GM19023 (cell line): Measurements from ENCODE around the gene NAA80.
"Not testable (repeated sequence)": the region's sequence is repeated elsewhere in the genome, so short reads cannot be mapped to it uniquely, and the experiment has no call there.

Experiments
- ATAC-seq: cut with Tn5 transposase; IDR thresholded peaks from one replicate; pipeline ENCODE4 v1.9.1; 2021; ENCODE audit warnings: mild to moderate bottlenecking, moderate library complexity; ENCODE audit not compliant: unreplicated experiment

The NAA80 gene

DNA sequence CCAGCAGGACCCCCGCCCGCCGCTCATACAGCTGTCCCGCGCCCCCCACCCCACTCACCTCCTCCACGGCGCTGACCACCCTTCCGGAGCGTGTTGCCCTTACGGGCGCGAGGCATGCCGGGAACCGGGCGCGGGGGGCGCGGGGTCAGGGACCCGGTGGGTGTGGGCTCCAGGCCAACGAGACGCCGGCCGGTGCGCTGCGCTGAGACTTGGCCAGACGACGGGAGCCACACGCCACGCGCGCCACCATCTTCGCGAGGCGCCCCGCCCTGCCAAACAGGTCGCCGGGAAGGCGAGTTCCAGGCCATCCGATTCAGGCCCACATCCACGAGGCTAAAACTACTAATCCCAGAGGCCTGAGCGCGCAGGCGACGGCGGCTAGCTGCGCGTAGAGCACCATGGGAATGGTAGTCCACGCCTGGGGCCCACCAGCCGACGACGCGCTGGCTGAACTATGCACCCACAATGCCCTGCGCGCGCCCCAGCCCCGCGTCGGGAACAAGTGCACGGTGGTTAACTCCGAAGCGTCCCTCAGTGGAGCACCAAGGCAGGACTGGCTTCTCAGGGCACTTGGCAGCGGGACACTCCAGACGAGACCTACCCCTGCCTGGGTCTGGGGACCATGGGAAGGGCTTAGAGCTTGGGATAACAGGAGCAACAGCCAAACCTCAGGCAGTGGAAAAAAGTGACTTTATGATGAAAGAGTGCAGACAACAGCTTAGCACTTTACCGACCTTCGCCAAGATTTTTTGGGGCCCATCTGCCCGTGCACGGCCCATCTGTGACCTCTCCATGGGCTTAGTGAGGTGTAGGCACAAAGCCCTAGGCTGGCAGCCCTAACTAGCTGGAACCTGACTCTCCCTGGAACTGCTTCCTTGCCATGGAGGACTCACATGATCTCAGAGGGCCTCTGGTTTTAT, 6.8 kb downstream of the NAA80 start, which contains the start of gene IFRD2:
Gene IFRD2, minus strand, starts transcription at position 271 of the 920 bp plus-strand sequence. Its CDS starts 155 bp downstream, at position 116.
- peak; percentile 95 for ATAC-seq

DNA sequence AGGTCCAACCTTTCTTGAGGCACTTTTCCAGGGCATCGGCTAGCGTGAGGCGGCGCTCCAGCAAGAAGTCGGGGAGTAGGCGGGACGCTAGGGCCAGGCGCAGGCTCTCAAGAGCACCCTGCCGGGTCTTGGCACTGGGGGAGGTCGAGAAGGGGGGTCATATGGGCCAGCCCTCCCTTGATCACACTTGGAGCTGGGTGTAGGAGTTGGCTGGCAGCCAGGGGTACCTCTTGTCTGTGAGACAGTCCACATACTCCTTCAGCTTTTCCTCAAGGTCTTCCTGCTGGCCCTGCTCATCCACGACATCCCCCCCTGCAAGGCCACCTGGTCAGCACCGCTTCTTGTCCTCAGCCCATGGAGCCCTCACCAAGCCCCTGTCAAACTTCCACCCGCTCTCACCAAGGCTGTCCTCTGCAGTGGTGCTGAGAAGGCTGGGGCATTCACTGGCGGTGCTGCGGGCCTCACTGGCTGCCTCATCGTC, 9.0 kb downstream of the NAA80 start:
- no peak for ATAC-seq

DNA sequence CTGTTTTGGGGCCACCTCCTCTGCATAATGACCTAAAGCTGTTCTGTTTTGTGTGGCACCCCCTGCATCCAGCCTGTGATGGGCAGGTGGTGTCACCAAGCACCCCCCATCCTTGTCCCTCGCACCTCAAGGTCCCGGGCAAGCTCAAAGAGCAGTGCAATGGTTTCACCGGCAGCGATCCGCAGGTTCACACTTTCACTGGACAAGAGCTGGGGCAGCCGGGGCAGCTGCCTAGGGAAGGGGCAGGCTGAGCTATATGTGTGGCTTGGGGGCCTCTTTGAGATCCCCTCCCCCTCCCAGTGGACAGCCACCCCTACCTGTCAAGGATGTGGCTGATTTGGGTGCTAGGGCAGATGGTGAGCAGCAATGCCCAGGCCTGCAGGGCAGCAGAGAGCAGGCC, 10.1 kb downstream of the NAA80 start:
- ATAC-seq, result no peak

- no peak for ATAC-seq
Observed at GRCh38 chr3:50288387-50289007, 10.7 kb downstream of the NAA80 start.

DNA sequence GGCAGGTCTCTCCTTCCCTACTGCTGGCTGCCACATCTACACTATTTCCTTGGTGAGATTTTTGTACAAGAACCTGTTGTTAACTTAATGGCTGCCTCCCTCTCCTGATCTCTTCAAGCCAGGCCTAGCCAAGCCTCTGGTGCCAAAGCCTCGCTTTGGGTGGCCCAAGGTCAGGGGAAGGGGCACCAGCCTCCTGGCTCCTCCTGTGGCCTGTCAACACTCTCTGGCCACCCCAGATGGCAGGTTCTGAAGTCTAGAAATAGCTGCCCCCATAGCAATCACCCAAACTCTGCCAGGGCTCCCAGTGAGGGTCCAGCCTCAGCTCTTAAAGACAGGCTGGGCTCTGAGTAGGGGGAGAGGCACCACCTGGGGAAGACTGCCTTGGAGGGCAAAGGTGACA, 11.9 kb downstream of the NAA80 start:
- no peak for ATAC-seq

DNA sequence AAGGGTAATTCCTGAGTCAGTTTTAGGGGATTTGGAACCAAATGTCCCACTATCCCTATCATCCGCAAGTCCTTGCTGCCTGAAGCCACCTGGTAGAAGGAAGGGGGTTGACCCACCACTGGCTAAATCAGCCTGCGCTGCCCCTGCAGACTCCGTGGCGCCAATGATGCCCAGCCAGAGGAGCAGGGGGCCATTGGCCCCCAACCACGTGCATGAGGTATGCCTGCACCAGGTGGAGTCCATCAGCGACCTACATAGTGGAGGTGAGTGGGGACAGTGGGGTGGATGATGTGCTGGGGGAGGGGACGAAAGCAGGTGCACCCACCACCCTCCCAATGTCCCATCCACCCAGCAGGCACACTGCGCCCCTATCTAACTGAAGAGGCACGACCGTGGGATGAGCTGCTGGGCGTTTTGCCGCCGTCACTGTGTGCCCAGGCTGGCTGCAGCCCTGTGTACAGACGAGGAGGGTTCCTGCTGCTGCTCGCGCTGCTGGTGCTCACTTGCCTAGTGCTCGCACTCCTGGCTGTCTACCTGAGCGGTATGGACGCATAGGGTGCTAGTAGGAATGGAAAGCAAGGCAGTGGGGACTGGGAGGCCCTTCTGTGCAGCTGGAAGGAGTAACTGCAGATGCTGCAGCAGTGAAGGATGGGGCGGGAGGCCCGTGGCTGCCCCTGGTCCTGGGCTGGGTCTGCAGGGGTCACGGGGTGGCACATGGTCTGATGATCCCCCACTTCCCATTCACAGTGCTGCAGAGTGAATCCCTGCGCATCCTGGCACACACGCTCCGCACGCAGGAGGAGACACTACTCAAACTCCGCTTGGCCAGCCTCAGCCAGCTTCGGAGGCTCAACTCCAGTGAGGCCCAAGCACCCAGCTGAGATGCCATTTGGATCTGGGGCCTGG, 12.6 kb downstream of the NAA80 start:
- ATAC-seq, result no peak

DNA sequence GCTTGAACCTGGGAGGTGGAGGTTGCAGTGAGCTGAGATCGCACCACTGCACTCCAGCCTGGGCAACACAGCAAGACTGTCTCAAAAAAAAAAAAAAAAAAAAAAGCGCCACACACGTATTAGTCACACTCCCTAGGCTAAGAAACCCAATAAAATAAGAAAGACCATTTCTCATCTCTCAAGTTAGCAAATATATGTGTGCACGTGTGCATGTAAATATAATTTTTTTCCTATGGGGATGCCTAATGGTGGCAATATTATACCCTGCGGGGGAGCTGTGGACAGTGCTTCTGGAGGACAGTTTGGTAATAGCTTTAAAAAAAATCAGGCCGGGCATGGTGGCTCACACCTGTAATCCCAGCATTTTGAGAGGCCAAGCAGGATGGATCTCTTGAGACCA, 15.1 kb downstream of the NAA80 start:
- ATAC-seq, result not testable (repeated sequence)

DNA sequence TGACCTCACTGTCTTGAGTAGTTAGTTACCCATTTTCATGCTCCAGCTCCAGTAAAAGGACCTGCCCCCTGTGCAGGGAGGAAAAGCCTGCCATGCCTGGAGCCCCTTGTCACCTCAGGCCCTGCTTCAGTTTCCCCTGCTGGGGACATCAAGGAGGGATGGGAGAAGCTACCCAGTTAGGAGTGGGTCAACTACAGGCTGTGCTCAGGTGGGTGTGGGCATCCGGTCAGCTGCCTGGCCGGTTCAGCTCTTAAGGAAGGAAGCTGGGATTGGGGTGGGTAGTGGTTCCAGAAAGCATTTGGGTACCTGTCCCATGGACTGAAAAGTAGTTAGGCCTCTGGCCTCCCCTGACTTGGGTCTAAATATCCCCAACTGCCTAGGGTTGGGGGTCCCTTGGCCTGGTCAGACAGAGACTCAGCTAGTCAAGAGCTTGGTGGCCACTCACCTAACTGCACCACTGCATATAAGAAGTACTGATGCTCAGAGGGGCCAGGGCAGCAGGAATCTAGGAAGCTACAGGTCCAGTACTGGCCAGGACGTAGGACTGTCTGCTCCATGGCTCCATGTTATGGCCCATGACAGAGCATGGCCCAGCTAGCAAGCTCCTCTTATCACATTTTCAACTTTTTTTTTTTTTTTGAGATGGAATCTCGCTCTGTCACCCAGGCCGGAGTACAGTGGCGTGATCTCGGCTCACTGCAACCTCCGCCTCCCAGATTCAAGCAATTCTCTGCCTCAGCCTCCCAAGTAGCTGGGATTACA, 19.8 kb downstream of the NAA80 start:
- ATAC-seq, result no peak

DNA sequence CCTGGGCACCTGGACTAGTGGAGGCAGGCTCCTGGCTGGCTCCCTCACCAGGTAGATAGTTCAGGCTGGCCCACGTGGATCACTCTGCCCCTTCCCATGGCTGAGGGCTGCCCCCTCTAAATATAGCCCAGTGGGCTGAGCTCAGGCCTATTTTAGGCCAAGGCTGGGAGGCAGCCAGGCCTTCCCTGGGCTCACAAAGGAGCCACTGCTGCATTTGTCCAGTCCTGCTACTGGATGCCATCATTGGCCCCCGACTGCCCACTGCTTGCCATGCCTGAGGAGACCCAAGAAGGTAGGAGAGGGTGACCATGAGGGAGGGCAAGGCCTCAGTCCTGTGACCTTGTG, 20.4 kb downstream of the NAA80 start, which contains the start of gene LSMEM2:
Gene LSMEM2, plus strand, starts transcription at position 208 of the 345 bp plus-strand sequence. Its CDS starts 27 bp downstream, at position 235.
- ATAC-seq, result no peak

GRCh38 chr3:50278123-50278879, 20.9 kb downstream of the NAA80 start:
- ATAC-seq, result no peak

- no peak for ATAC-seq
Observed at GRCh38 chr3:50276762-50277101, 22.5 kb downstream of the NAA80 start.

- ATAC-seq, result no peak
Observed at GRCh38 chr3:50275996-50276761, 23.0 kb downstream of the NAA80 start.

DNA sequence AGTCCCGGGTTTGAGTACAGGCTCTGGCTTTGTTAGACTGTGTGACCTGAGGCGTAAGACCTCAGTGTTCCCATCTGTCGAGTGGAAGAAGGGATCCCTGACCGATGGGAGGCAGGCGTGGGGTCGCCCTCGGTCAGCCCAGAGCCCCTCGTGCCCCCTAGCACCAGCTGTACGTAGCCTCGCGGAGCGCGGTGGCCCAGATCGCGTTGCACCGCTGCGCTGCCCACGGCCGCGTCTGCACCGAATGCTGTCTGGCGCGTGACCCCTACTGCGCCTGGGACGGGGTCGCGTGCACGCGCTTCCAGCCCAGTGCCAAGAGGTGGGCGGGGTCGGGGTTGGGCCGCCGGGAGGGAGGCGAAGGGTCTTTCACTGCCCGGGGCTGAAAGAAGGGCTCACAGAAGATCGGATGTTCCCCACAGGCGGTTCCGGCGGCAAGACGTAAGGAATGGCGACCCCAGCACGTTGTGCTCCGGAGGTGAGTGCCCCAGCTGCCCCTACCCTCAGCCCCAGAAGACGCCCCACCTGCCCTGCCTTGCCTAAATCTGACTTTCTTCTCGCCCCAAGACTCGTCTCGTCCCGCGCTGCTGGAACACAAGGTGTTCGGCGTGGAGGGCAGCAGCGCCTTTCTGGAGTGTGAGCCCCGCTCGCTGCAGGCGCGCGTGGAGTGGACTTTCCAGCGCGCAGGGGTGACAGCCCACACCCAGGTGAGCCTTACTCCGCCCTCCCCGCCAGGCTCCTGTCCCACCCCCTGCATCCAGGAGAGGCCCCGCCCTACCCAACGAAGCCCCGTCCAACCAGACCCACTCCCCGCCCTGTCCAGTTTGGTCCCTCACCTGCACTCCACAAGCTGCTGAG, 23.8 kb downstream of the NAA80 start:
- no peak for ATAC-seq

- ATAC-seq, result no peak
Observed at GRCh38 chr3:50274371-50275104, 24.7 kb downstream of the NAA80 start.

GRCh38 chr3:50273689-50274065, 25.5 kb downstream of the NAA80 start:
- no peak for ATAC-seq

DNA sequence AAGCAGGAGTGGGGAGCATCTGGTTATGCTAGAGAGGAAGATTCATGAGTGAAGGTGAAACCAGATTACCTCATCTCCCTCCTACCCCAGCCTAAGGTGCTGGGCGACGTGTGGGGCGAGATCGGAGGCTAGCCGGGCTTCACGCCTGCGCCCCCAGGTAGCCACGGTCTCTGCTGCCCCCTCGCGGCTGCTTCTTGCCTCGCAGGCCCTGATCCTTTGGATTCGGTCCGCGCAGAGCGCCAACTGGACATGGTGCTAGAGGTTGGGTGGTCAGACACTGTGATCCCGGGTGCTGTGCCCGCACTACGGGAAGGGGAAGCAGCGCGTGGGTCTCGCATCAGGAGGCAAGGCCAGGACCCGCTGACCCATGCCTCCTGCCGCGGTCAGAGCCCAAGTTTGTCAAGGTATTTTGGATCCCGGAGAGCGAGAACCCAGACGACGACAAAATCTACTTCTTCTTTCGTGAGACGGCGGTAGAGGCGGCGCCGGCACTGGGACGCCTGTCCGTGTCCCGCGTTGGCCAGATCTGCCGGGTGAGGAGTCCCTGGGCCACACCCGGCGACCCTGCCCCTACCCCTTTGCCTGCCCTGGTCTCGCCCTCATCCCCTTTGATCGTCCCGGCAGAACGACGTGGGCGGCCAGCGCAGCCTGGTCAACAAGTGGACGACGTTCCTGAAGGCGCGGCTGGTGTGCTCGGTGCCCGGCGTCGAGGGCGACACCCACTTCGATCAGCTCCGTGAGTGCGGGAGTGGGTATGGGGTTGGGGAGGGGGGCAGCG, 26.1 kb downstream of the NAA80 start:
- ATAC-seq, result peak; percentile 85

DNA sequence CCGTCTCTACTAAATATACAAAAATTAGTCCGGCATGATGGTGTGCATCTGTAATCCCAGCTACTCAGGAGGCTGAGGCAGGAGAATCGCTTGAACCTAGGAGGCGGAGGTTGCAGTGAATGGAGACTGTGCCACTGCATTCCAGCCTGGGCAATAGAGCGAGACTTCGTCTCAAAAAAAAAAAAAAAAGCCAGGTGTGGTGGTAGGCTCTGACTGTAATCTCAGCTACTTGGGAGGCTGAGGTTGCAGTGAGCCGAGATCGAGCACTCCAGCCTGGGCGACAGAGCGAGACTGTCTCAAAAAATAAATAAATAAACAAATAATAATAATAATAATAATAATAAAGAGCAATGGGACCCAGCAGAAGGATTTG, 26.7 kb downstream of the NAA80 start:
- ATAC-seq, result not testable (repeated sequence)
